ENCODE data around the gene LNPEP. TPM values are rescaled to one million over a fixed set of nuclear protein-coding genes. Genes with fewer than 3 reads are reported as not detected.

Gene LNPEP
- total and polyA plus RNA-seq, 2 donors (not counting 1 experiment from before 2014, with no cell fraction given), result 10.5 to 92.9 TPM

DNA sequence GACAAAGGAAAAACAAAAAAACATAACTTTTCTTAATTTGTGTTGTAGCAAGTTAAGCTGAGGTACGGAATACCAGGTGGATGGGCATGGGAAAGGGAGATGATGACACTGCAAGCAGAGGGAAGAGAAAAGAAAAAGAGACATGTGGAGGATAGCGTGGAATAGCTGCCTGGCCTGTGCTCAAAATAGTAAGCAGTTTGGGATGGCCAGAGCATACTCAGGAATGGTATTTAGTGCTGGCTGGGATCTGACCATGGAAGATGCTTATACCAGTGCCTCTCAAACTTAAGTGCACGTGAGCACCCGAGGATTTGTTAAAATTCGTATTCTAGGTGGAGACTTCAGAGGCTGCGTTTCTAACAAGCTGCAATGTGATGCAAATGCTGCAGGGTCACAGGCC lies 41.3 kb downstream of the LNPEP start:
- Histone ChIP-seq H3K4me3 (ENCODE audit: control extremely low read depth in 1 of 5, extremely low read depth in 1 of 5, insufficient read depth in 1 of 5, low read depth in 2 of 5, low read length in 4 of 5) (no peak overlapping the region), H2AFZ (ENCODE audit: insufficient read depth, low read depth, low read length, poor library complexity, severe bottlenecking) (no peak overlapping the region), H3K27ac (ENCODE audit: low read length in 2 of 2) (no peak overlapping the region), H3K9ac (ENCODE audit: low read length) (no peak overlapping the region), H3K27me3 (replicated peaks in 1 of 4; ENCODE audit: control extremely low read depth in 1 of 4, control insufficient read depth in 3 of 4, insufficient read depth in 4 of 4, low read length in 3 of 4) (no peaks in the 10 kb centered on the region), H3K9me3 (ENCODE audit: control extremely low read depth in 1 of 3, control insufficient read depth in 2 of 3, insufficient read depth in 1 of 3, low read length in 2 of 3) (no peaks in the 10 kb centered on the region), H3K36me3 (replicated peaks in 1 of 2; ENCODE audit: control extremely low read depth in 1 of 2, control insufficient read depth in 1 of 2, extremely low read depth in 1 of 2, insufficient read depth in 2 of 2, low read length in 1 of 2) (peaks cover 3 to 36% of the 10 kb centered on the region in 2 experiments), H3K79me2 (ENCODE audit: control insufficient read depth, insufficient read depth, low read length) (peaks cover 95% of the 10 kb centered on the region), H3K4me1 (ENCODE audit: control insufficient read depth in 2 of 2, insufficient read depth in 2 of 2, low read length in 2 of 2) (peaks cover 22 to 25% of the 10 kb centered on the region in 2 donors), H3K4me2 (replicated peaks; ENCODE audit: low read depth, low read length, poor library complexity, severe bottlenecking) (no peak overlapping the region), H4K20me1 (ENCODE audit: control insufficient read depth, insufficient read depth, low read length, poor library complexity, severe bottlenecking) (peaks cover 45% of the 10 kb centered on the region)
- ATAC-seq (ENCODE audit: low read depth) (no peak), DNase-seq (no peak)
- WGBS (ENCODE audit: insufficient coverage), result 100% methylated on average over 4 of the region's 6 CpGs
- ChIA-PET POLR2A (interaction anchor here (0.6 kb wide), 1 partner anchor 214 kb away, joined by 3 read pairs; no protein-coding TSS in a partner anchor), CTCF (interaction anchor here (1.0 to 2.0 kb wide), 2 partner anchors 108 to 111 kb away, joined by 3 to 9 read pairs; no protein-coding TSS in a partner anchor)
- no peak for TF ChIP-seq EZH2 (IDR thresholded peaks at IDR 0.05; ENCODE audit: borderline replicate concordance, insufficient read depth, low read depth, low read length, poor library complexity, severe bottlenecking)
- TF ChIP-seq, protein P1, sequence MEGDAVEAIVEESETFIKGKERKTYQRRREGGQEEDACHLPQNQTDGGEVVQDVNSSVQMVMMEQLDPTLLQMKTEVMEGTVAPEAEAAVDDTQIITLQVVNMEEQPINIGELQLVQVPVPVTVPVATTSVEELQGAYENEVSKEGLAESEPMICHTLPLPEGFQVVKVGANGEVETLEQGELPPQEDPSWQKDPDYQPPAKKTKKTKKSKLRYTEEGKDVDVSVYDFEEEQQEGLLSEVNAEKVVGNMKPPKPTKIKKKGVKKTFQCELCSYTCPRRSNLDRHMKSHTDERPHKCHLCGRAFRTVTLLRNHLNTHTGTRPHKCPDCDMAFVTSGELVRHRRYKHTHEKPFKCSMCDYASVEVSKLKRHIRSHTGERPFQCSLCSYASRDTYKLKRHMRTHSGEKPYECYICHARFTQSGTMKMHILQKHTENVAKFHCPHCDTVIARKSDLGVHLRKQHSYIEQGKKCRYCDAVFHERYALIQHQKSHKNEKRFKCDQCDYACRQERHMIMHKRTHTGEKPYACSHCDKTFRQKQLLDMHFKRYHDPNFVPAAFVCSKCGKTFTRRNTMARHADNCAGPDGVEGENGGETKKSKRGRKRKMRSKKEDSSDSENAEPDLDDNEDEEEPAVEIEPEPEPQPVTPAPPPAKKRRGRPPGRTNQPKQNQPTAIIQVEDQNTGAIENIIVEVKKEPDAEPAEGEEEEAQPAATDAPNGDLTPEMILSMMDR (IDR thresholded peaks at IDR 0.05), result no peak
- intact Hi-C loops (cut with micrococcal nuclease), result loop anchor here (2.0 kb wide), 1 partner anchor 16 kb away; no protein-coding TSS in a partner anchor
- no peak overlapping the region for H3K4me3 Mint-ChIP-seq
- no peaks in the 10 kb centered on the region for H3K9me3 Mint-ChIP-seq (ENCODE audit: insufficient read depth)
- H3K27me3 Mint-ChIP-seq, result no peaks in the 10 kb centered on the region
- H3K4me1 Mint-ChIP-seq, result peaks cover 47% of the 10 kb centered on the region
- H3K27ac Mint-ChIP-seq, result no peak overlapping the region

DNA sequence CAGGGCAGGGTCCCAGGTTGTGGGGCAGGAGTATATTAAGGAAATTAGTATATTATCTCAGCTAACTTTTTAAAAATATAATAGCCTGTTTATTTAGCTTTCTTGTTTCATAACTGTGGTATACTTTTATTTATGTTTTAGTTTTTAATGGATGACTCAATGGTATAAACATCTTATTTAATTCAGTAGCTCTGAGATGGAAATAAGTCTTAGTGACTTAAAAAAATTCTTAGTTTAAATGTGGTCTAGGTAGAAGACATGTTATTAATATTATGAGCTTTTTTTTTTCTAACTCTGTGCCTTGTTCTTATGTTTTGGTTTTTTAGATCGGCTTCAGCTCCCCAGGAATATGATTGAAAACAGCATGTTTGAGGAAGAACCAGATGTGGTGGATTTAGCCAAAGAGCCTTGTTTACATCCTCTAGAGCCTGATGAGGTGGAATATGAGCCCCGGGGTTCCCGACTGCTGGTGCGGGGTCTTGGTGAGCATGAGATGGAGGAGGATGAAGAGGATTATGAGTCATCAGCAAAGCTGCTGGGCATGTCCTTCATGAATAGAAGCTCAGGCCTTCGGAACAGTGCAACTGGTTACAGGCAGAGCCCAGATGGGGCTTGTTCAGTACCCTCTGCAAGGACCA lies 43.1 kb downstream of the LNPEP start:
- POLR2A ChIA-PET, result interaction anchor here (0.6 kb wide), 1 partner anchor 12 kb away, joined by 3 read pairs; no protein-coding TSS in a partner anchor

More for the DNA sequence above, 43.1 kb downstream of the LNPEP start:
- Histone ChIP-seq H3K9me3 (ENCODE audit: control extremely low read depth in 1 of 3, control insufficient read depth in 2 of 3, insufficient read depth in 1 of 3, low read length in 2 of 3) (no peaks in the 10 kb centered on the region), H2AFZ (ENCODE audit: insufficient read depth, low read depth, low read length, poor library complexity, severe bottlenecking) (no peak overlapping the region), H3K4me2 (replicated peaks; ENCODE audit: low read depth, low read length, poor library complexity, severe bottlenecking) (no peak overlapping the region), H3K27me3 (replicated peaks in 1 of 4; ENCODE audit: control extremely low read depth in 1 of 4, control insufficient read depth in 3 of 4, insufficient read depth in 4 of 4, low read length in 3 of 4) (no peaks in the 10 kb centered on the region), H3K27ac (ENCODE audit: low read length in 2 of 2) (no peak overlapping the region), H3K79me2 (ENCODE audit: control insufficient read depth, insufficient read depth, low read length) (peaks cover 87% of the 10 kb centered on the region), H3K4me1 (ENCODE audit: control insufficient read depth in 2 of 2, insufficient read depth in 2 of 2, low read length in 2 of 2) (peaks cover 7 to 9% of the 10 kb centered on the region in 2 donors), H3K4me3 (ENCODE audit: control extremely low read depth in 1 of 5, extremely low read depth in 1 of 5, insufficient read depth in 1 of 5, low read depth in 2 of 5, low read length in 4 of 5) (no peak overlapping the region), H4K20me1 (ENCODE audit: control insufficient read depth, insufficient read depth, low read length, poor library complexity, severe bottlenecking) (peaks cover 30% of the 10 kb centered on the region), H3K9ac (ENCODE audit: low read length) (no peak overlapping the region), H3K36me3 (replicated peaks in 1 of 2; ENCODE audit: control extremely low read depth in 1 of 2, control insufficient read depth in 1 of 2, extremely low read depth in 1 of 2, insufficient read depth in 2 of 2, low read length in 1 of 2) (peaks cover 3 to 43% of the 10 kb centered on the region in 2 experiments)
- DNase-seq, result no peak
- Mint-ChIP-seq H3K9me3 (ENCODE audit: insufficient read depth) (no peaks in the 10 kb centered on the region), H3K27me3 (no peaks in the 10 kb centered on the region), H3K4me3 (no peak overlapping the region), H3K27ac (no peak overlapping the region), H3K4me1 (peaks cover 38% of the 10 kb centered on the region)
- 92% methylated on average over 4 of the region's 5 CpGs for WGBS (ENCODE audit: insufficient coverage)
- intact Hi-C loops (cut with micrococcal nuclease), result no loop called here
- no peak for ATAC-seq (ENCODE audit: low read depth)
- TF ChIP-seq, protein P1 (IDR thresholded peaks at IDR 0.05), result no peak
- TF ChIP-seq EZH2 (IDR thresholded peaks at IDR 0.05; ENCODE audit: borderline replicate concordance, insufficient read depth, low read depth, low read length, poor library complexity, severe bottlenecking), result no peak
- CTCF ChIA-PET, result interaction anchor here (0.7 to 2.0 kb wide), 5 partner anchors 42 to 1108 kb away, joined by 3 to 9 read pairs (median 3); no protein-coding TSS in a partner anchor

All from B cell (primary cell).